HEK293 (cell line): ENCODE results near the gene DLX2.

Experiments used
- CTCF ChIP-seq: fragments of 450-650 bp; formaldehyde crosslinking; IDR thresholded peaks from 2 replicates; pipeline ENCODE4 v1.5.1; 2016; ENCODE audit warnings: missing biosample characterization, missing genetic modification characterization
- HIC1 ChIP-seq: fragments of 450-650 bp; formaldehyde crosslinking; IDR thresholded peaks from 2 replicates; pipeline ENCODE4 v1.5.1; 2016; ENCODE audit warnings: missing biosample characterization, missing genetic modification characterization
- KLF16 ChIP-seq: fragments of 450-650 bp; formaldehyde crosslinking; IDR thresholded peaks from 2 replicates; pipeline ENCODE4 v1.5.1; 2017; ENCODE audit warnings: missing biosample characterization, missing genetic modification characterization
- SP2 ChIP-seq: fragments of 450-650 bp; formaldehyde crosslinking; IDR thresholded peaks from 2 replicates; pipeline ENCODE4 v1.5.1; 2016; ENCODE audit warnings: missing biosample characterization, missing genetic modification characterization
- TCF7L2 ChIP-seq: IDR thresholded peaks from 2 replicates; pipeline ENCODE4 v1.6.1; 2011; ENCODE audit warnings: low read depth, mild to moderate bottlenecking, inconsistent platforms, low read length, moderate library complexity, borderline replicate concordance
- ZBTB21 ChIP-seq: fragments of 450-650 bp; formaldehyde crosslinking; IDR thresholded peaks from 2 replicates; pipeline ENCODE4 v1.5.1; 2017; ENCODE audit warnings: missing biosample characterization, missing genetic modification characterization
- ZNF10 ChIP-seq: fragments of 450-650 bp; formaldehyde crosslinking; IDR thresholded peaks from 2 replicates; pipeline ENCODE4 v1.5.1; 2017; ENCODE audit warnings: missing biosample characterization, missing genetic modification characterization
- ZNF324 ChIP-seq: fragments of 450-650 bp; formaldehyde crosslinking; IDR thresholded peaks from 2 replicates; pipeline ENCODE4 v1.5.1; 2016; ENCODE audit warnings: missing biosample characterization, missing genetic modification characterization
- ZNF350 ChIP-seq: fragments of 450-650 bp; formaldehyde crosslinking; IDR thresholded peaks from 2 replicates; pipeline ENCODE4 v1.5.0; 2017; ENCODE audit warnings: missing biosample characterization, mild to moderate bottlenecking, missing genetic modification characterization
- ZNF670 ChIP-seq: fragments of 450-650 bp; formaldehyde crosslinking; IDR thresholded peaks from 2 replicates; pipeline ENCODE4 v1.5.1; 2016; ENCODE audit warnings: missing biosample characterization, missing genetic modification characterization, low read depth
- ZNF677 ChIP-seq: fragments of 450-650 bp; IDR thresholded peaks from 2 replicates; pipeline ENCODE4 v1.5.0; 2018; ENCODE audit warnings: missing biosample characterization, mild to moderate bottlenecking, missing genetic modification characterization, moderate library complexity
- TF ChIP-seq, protein P1 (sequence below): fragments of 450-650 bp; formaldehyde crosslinking; IDR thresholded peaks from 2 replicates; pipeline ENCODE4 v1.5.1; 2017; ENCODE audit warnings: missing biosample characterization, missing genetic modification characterization
- TF ChIP-seq, protein P2 (sequence below): fragments of 450-650 bp; IDR thresholded peaks from 2 replicates; pipeline ENCODE4 v1.5.1; 2018; ENCODE audit warnings: missing biosample characterization, mild to moderate bottlenecking, missing genetic modification characterization

- TF ChIP-seq TCF7L2 (no peak), ZNF670 (tag by site-specific recombination) (no peak), CTCF (tag by site-specific recombination) (no peak), ZBTB21 (tag by site-specific recombination) (no peak), ZNF350 (no peak), HIC1 (tag by site-specific recombination) (no peak), ZNF10 (tag by site-specific recombination) (no peak), ZNF324 (no peak), ZNF677 (no peak), SP2 (tag by site-specific recombination) (no peak), KLF16 (no peak; the same call in 1 of the 2 replicates)
- TF ChIP-seq, protein P1, sequence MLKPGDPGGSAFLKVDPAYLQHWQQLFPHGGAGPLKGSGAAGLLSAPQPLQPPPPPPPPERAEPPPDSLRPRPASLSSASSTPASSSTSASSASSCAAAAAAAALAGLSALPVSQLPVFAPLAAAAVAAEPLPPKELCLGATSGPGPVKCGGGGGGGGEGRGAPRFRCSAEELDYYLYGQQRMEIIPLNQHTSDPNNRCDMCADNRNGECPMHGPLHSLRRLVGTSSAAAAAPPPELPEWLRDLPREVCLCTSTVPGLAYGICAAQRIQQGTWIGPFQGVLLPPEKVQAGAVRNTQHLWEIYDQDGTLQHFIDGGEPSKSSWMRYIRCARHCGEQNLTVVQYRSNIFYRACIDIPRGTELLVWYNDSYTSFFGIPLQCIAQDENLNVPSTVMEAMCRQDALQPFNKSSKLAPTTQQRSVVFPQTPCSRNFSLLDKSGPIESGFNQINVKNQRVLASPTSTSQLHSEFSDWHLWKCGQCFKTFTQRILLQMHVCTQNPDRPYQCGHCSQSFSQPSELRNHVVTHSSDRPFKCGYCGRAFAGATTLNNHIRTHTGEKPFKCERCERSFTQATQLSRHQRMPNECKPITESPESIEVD (tag by site-specific recombination), result no peak
- TF ChIP-seq, protein P2, sequence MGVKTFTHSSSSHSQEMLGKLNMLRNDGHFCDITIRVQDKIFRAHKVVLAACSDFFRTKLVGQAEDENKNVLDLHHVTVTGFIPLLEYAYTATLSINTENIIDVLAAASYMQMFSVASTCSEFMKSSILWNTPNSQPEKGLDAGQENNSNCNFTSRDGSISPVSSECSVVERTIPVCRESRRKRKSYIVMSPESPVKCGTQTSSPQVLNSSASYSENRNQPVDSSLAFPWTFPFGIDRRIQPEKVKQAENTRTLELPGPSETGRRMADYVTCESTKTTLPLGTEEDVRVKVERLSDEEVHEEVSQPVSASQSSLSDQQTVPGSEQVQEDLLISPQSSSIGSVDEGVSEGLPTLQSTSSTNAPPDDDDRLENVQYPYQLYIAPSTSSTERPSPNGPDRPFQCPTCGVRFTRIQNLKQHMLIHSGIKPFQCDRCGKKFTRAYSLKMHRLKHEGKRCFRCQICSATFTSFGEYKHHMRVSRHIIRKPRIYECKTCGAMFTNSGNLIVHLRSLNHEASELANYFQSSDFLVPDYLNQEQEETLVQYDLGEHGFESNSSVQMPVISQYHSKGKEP (tag by site-specific recombination), result no peak
These were observed 2.4 kb downstream of the DLX2 start for GRCh38 chr2:172100080-172100934.
